T-helper 2 cell treated with Interferon-gamma antibody and Interleukin-4, amounts not matched to agents 5 μg/mL and 100 μg/mL, for 36 hours (primary cell): ENCODE results near the gene TSG101.

ENCODE experiments used
- DNase-seq: peaks from one replicate; pipeline ENCODE4 v3.0.0; 2021; ENCODE audit warnings: low spot score
- H3K27ac Mint-ChIP-seq: one replicate; pipeline ENCODE4 v1.8.0; 2021; ENCODE audit warnings: mild to moderate bottlenecking, mixed read lengths
- H3K27me3 Mint-ChIP-seq: one replicate; pipeline ENCODE4 v1.8.0; 2021; ENCODE audit warnings: low read depth, mixed read lengths
- H3K36me3 Mint-ChIP-seq: one replicate; pipeline ENCODE4 v1.8.0; 2021; ENCODE audit warnings: low read depth, mixed read lengths
- H3K4me1 Mint-ChIP-seq: one replicate; pipeline ENCODE4 v1.8.0; 2021; ENCODE audit warnings: low read depth, mixed read lengths
- H3K4me3 Mint-ChIP-seq: one replicate; pipeline ENCODE4 v1.8.0; 2022; ENCODE audit warnings: mild to moderate bottlenecking, moderate library complexity, mixed read lengths
- H3K9me3 Mint-ChIP-seq: one replicate; pipeline ENCODE4 v1.8.0; 2021; ENCODE audit warnings: mixed read lengths

The TSG101 gene

GRCh38 chr11:18523084-18523483, 3.7 kb downstream of the TSG101 start:
- H3K9me3 Mint-ChIP-seq = no peaks in the 10 kb centered on the region
- DNase-seq = no peak
- no peak overlapping the region for H3K4me3 Mint-ChIP-seq
- peaks cover 20% of the 10 kb centered on the region for H3K4me1 Mint-ChIP-seq
- H3K36me3 Mint-ChIP-seq = peaks cover 24% of the 10 kb centered on the region
- no peak overlapping the region for H3K27ac Mint-ChIP-seq
- no peaks in the 10 kb centered on the region for H3K27me3 Mint-ChIP-seq

- Mint-ChIP-seq H3K36me3 (peaks cover 24% of the 10 kb centered on the region), H3K9me3 (no peaks in the 10 kb centered on the region), H3K4me3 (no peak overlapping the region), H3K27ac (peak overlapping the region; percentile 8), H3K27me3 (no peaks in the 10 kb centered on the region), H3K4me1 (peaks cover 15% of the 10 kb centered on the region)
- no peak for DNase-seq
Measured at GRCh38 chr11:18522388-18522787, 4.4 kb downstream of the TSG101 start.

GRCh38 chr11:18521122-18521521, 5.6 kb downstream of the TSG101 start:
- Mint-ChIP-seq H3K36me3 (peaks cover 17% of the 10 kb centered on the region), H3K4me3 (no peak overlapping the region), H3K9me3 (no peaks in the 10 kb centered on the region), H3K27me3 (no peaks in the 10 kb centered on the region), H3K4me1 (peaks cover 13% of the 10 kb centered on the region), H3K27ac (no peak overlapping the region)
- no peak for DNase-seq

GRCh38 chr11:18502352-18502751, 24.4 kb downstream of the TSG101 start:
- H3K27ac Mint-ChIP-seq = no peak overlapping the region
- peaks cover 51% of the 10 kb centered on the region for H3K36me3 Mint-ChIP-seq
- no peaks in the 10 kb centered on the region for H3K9me3 Mint-ChIP-seq
- no peak for DNase-seq
- no peaks in the 10 kb centered on the region for H3K4me1 Mint-ChIP-seq
- no peaks in the 10 kb centered on the region for H3K27me3 Mint-ChIP-seq
- no peak overlapping the region for H3K4me3 Mint-ChIP-seq

GRCh38 chr11:18501629-18502028, 25.1 kb downstream of the TSG101 start:
- no peaks in the 10 kb centered on the region for H3K27me3 Mint-ChIP-seq
- no peak for DNase-seq
- no peaks in the 10 kb centered on the region for H3K4me1 Mint-ChIP-seq
- H3K9me3 Mint-ChIP-seq = no peaks in the 10 kb centered on the region
- peaks cover 47% of the 10 kb centered on the region for H3K36me3 Mint-ChIP-seq
- no peak overlapping the region for H3K27ac Mint-ChIP-seq
- H3K4me3 Mint-ChIP-seq = no peak overlapping the region

- H3K4me1 Mint-ChIP-seq = no peaks in the 10 kb centered on the region
- peaks cover 43% of the 10 kb centered on the region for H3K36me3 Mint-ChIP-seq
- no peaks in the 10 kb centered on the region for H3K9me3 Mint-ChIP-seq
- no peaks in the 10 kb centered on the region for H3K27me3 Mint-ChIP-seq
- no peak overlapping the region for H3K27ac Mint-ChIP-seq
- H3K4me3 Mint-ChIP-seq = no peak overlapping the region
- DNase-seq = no peak
Measured at GRCh38 chr11:18498039-18498438, 28.7 kb downstream of the TSG101 start.

GRCh38 chr11:18495703-18496102, 31.0 kb downstream of the TSG101 start:
- H3K36me3 Mint-ChIP-seq = peaks cover 25% of the 10 kb centered on the region
- no peaks in the 10 kb centered on the region for H3K9me3 Mint-ChIP-seq
- no peaks in the 10 kb centered on the region for H3K27me3 Mint-ChIP-seq
- no peak overlapping the region for H3K27ac Mint-ChIP-seq
- H3K4me1 Mint-ChIP-seq = no peaks in the 10 kb centered on the region
- no peak overlapping the region for H3K4me3 Mint-ChIP-seq
- DNase-seq = no peak

GRCh38 chr11:18495271-18495670, 31.5 kb downstream of the TSG101 start:
- no peak for DNase-seq
- no peaks in the 10 kb centered on the region for H3K4me1 Mint-ChIP-seq
- H3K27ac Mint-ChIP-seq = no peak overlapping the region
- H3K9me3 Mint-ChIP-seq = no peaks in the 10 kb centered on the region
- H3K4me3 Mint-ChIP-seq = no peak overlapping the region
- peaks cover 26% of the 10 kb centered on the region for H3K36me3 Mint-ChIP-seq
- H3K27me3 Mint-ChIP-seq = no peaks in the 10 kb centered on the region

GRCh38 chr11:18493310-18493709, 33.4 kb downstream of the TSG101 start:
- peaks cover 21% of the 10 kb centered on the region for H3K36me3 Mint-ChIP-seq
- H3K9me3 Mint-ChIP-seq = no peaks in the 10 kb centered on the region
- no peaks in the 10 kb centered on the region for H3K4me1 Mint-ChIP-seq
- no peak for DNase-seq
- no peak overlapping the region for H3K27ac Mint-ChIP-seq
- no peak overlapping the region for H3K4me3 Mint-ChIP-seq
- H3K27me3 Mint-ChIP-seq = no peaks in the 10 kb centered on the region

- Mint-ChIP-seq H3K9me3 (no peaks in the 10 kb centered on the region), H3K4me3 (no peak overlapping the region), H3K36me3 (peaks cover 21% of the 10 kb centered on the region), H3K27me3 (no peaks in the 10 kb centered on the region), H3K27ac (no peak overlapping the region), H3K4me1 (no peaks in the 10 kb centered on the region)
- no peak for DNase-seq
Measured at GRCh38 chr11:18492888-18493287, 33.9 kb downstream of the TSG101 start.

GRCh38 chr11:18491924-18492323, 34.8 kb downstream of the TSG101 start:
- H3K27me3 Mint-ChIP-seq = no peaks in the 10 kb centered on the region
- no peak overlapping the region for H3K4me3 Mint-ChIP-seq
- H3K27ac Mint-ChIP-seq = no peak overlapping the region
- H3K4me1 Mint-ChIP-seq = no peaks in the 10 kb centered on the region
- no peak for DNase-seq
- H3K36me3 Mint-ChIP-seq = peaks cover 24% of the 10 kb centered on the region
- no peaks in the 10 kb centered on the region for H3K9me3 Mint-ChIP-seq

- no peak overlapping the region for H3K27ac Mint-ChIP-seq
- H3K36me3 Mint-ChIP-seq = peaks cover 24% of the 10 kb centered on the region
- no peak overlapping the region for H3K4me3 Mint-ChIP-seq
- no peaks in the 10 kb centered on the region for H3K9me3 Mint-ChIP-seq
- H3K27me3 Mint-ChIP-seq = no peaks in the 10 kb centered on the region
- no peak for DNase-seq
- H3K4me1 Mint-ChIP-seq = no peaks in the 10 kb centered on the region
Measured at GRCh38 chr11:18490736-18491485, 35.8 kb downstream of the TSG101 start.

GRCh38 chr11:18490319-18490718, 36.4 kb downstream of the TSG101 start:
- no peak overlapping the region for H3K27ac Mint-ChIP-seq
- H3K27me3 Mint-ChIP-seq = no peaks in the 10 kb centered on the region
- no peak for DNase-seq
- H3K36me3 Mint-ChIP-seq = peaks cover 24% of the 10 kb centered on the region
- H3K4me1 Mint-ChIP-seq = no peaks in the 10 kb centered on the region
- no peak overlapping the region for H3K4me3 Mint-ChIP-seq
- no peaks in the 10 kb centered on the region for H3K9me3 Mint-ChIP-seq

GRCh38 chr11:18485913-18486528, 40.7 kb downstream of the TSG101 start:
- no peak overlapping the region for H3K27ac Mint-ChIP-seq
- H3K36me3 Mint-ChIP-seq = peaks cover 53% of the 10 kb centered on the region
- H3K9me3 Mint-ChIP-seq = no peaks in the 10 kb centered on the region
- no peaks in the 10 kb centered on the region for H3K27me3 Mint-ChIP-seq
- no peak for DNase-seq
- H3K4me1 Mint-ChIP-seq = no peaks in the 10 kb centered on the region
- no peak overlapping the region for H3K4me3 Mint-ChIP-seq

GRCh38 chr11:18479063-18479462, 47.7 kb downstream of the TSG101 start:
- Mint-ChIP-seq H3K27me3 (no peaks in the 10 kb centered on the region), H3K36me3 (peaks cover 62% of the 10 kb centered on the region), H3K9me3 (no peaks in the 10 kb centered on the region), H3K4me3 (no peak overlapping the region), H3K27ac (no peak overlapping the region), H3K4me1 (no peaks in the 10 kb centered on the region)
- DNase-seq = no peak
